SKM-1 treated with dmso at 0.1 percent for 144 hours (cell line): ENCODE data around the gene L1CAM.
"Not testable (repeated sequence)": the region's sequence is repeated elsewhere in the genome, so short reads cannot be mapped to it uniquely, and the experiment has no call there.

Source experiments
- DNase-seq: peaks from one replicate; lab custom pipeline; 2025; ENCODE audit not compliant: unreplicated experiment; lab: John Stamatoyannopoulos, UW

The L1CAM gene

GRCh38 chrX:153831429-153832150 lies 54.4 kb downstream of the L1CAM start:
- no peak for DNase-seq

- DNase-seq, result no peak
These were observed 55.1 kb downstream of the L1CAM start for GRCh38 chrX:153830640-153831428.

GRCh38 chrX:153829799-153830639 lies 56.0 kb downstream of the L1CAM start, which contains the start of gene PDZD4:
Gene PDZD4, minus strand, starts transcription at chrX:153830544. Its CDS starts 246 bp downstream, at chrX:153830298.
- DNase-seq, result no peak

- DNase-seq, result no peak
These were observed 56.5 kb downstream of the L1CAM start for GRCh38 chrX:153829549-153829798.

GRCh38 chrX:153828723-153829548 lies 57.0 kb downstream of the L1CAM start:
- no peak for DNase-seq

GRCh38 chrX:153828308-153828707 lies 57.7 kb downstream of the L1CAM start:
- DNase-seq, result no peak

- DNase-seq, result no peak
These were observed 58.1 kb downstream of the L1CAM start for GRCh38 chrX:153827903-153828302.

- no peak for DNase-seq
These were observed 59.0 kb downstream of the L1CAM start for GRCh38 chrX:153827016-153827415.

GRCh38 chrX:153825042-153825441 lies 60.9 kb downstream of the L1CAM start:
- no peak for DNase-seq

- no peak for DNase-seq
These were observed 61.6 kb downstream of the L1CAM start for GRCh38 chrX:153824348-153824747.

GRCh38 chrX:153821066-153821465 lies 64.9 kb downstream of the L1CAM start:
- DNase-seq, result no peak

GRCh38 chrX:153820601-153821000 lies 65.4 kb downstream of the L1CAM start:
- DNase-seq, result no peak

- DNase-seq, result no peak
These were observed 66.5 kb downstream of the L1CAM start for GRCh38 chrX:153819384-153820040.

- no peak for DNase-seq
These were observed 67.2 kb downstream of the L1CAM start for GRCh38 chrX:153818571-153819383.

- DNase-seq, result not testable (repeated sequence)
These were observed 67.9 kb downstream of the L1CAM start for GRCh38 chrX:153818064-153818463.

GRCh38 chrX:153816831-153817690 lies 68.9 kb downstream of the L1CAM start:
- DNase-seq, result no peak

- DNase-seq, result no peak
These were observed 71.2 kb downstream of the L1CAM start for GRCh38 chrX:153814591-153815315.

GRCh38 chrX:153813161-153813560 lies 72.8 kb downstream of the L1CAM start:
- no peak for DNase-seq
